Hematopoietic multipotent progenitor cell (in vitro differentiated cells): Measurements from ENCODE around the gene LHFPL2. TPM values are rescaled to one million over a fixed set of nuclear protein-coding genes. Genes with fewer than 3 reads are reported as not detected.

Experiments
- DNase-seq, 3 donors: peaks; one replicate each; pipeline ENCODE4 v3.0.0-alpha.2; 2011 to 2015; ENCODE audit warnings: low read depth in 2 of 3, low spot score in 2 of 3
- total RNA-seq: library from RNA; depleted of rRNA; stranded (reverse); fragments of >200 nt; gene quantifications from one replicate; pipeline ENCODE4 v1.2.3, GENCODE V29; 2012

Gene LHFPL2
- total RNA-seq, 1 donor = 19.7 TPM

GRCh38 chr5:78534148-78534904, 114.2 kb downstream of the LHFPL2 start:
- DNase-seq = no peak

DNA sequence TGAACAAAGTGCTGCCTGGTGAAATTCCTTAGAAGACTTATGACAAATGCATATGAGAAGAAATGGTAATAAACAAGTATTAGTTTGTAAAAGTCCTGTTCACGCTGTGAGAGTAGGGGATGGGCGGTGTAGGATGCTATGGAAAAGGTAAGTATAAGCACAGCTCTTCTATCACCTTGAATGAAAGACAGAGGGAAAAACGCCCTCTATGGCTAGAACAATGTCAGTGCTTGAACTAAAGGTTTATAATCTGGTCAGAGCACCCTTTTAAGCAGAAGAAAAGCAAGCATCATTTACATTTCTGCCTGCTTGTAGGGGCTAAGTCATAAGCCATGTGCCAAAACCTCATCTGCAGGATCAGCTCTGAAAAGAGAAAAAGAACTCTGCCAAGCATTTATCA, 115.2 kb downstream of the LHFPL2 start:
- peak in 1 of 3 donors; percentile 55 for DNase-seq

DNA sequence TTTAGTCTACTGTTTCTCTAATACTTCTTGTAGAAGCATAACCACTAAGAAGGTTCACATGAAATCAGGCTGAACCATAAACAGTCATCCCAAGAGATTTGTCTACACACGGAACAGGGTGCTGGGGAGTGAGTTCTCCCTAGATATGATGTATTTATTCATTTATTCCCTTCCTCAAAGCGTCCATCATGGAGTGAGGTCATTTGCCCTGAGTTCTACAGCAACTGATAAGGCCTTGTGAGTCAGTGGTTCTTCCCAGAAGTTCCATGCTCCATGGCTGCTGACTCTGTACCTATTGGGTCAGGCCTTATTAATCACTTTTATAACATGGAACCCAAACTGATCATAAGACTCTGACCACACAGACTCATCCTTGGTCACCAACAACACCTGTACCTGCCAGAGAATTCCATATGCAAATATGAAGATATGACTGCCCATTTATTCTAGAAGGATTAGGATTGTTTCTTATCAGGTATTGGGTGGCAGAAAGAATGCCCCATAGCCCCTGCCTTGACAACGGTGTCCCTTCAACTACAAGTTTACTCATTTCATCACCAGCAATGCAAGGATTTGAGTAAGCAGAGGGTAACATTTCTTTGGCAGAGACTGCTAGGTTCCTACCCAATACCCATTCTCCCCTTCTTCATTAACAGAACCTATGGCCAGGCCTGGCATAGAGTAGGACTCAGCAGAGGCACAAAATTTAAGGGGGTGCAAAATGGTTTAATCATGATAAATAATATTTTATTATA, 118.1 kb downstream of the LHFPL2 start:
- DNase-seq = no peak

DNA sequence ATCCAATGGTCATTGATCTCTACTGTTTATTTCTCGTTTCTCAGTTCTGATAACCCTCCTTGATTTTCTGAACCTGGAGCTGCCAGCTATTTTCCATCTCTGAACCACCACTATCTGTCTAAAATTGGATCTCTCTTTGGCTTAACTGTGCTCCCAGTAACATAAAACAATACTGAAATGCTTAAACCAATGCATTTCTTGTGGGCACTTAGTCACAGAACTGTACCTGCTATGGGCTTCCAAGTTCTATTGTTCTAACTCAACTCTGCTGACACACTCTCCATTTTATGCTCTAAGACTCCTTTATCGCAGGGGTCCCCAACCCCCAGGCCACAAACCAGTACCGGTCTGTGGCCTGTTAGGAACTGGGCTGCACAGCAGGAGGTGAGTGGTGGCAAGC, 120.6 kb downstream of the LHFPL2 start:
- DNase-seq = no peak

GRCh38 chr5:78527054-78527859, 121.3 kb downstream of the LHFPL2 start:
- peak in 2 of 3 donors; percentile 49 to 51 for DNase-seq

DNA sequence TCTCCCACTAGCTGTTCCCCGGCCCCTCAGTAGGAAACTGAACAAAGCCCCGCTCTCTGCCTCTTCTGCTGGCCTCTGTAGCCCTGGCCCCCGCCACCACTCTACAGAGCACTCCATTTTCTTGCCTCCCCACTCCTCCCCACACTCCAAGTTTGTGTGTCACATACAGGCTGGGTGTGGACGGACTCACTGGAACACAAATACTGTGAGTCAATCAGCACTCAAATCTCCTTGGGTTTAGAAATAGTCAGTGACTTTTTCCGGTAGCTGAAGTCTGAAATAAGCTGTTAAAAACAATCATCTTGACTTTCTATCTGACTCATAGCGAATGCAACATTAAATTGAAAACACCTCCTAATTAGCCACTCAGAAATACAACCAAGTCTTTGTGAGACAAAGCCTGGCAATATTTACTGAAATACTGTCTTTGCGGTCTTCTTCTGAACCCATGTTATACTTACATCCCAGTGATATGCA, 122.5 kb downstream of the LHFPL2 start:
- no peak for DNase-seq

- no peak for DNase-seq
Measured at GRCh38 chr5:78523314-78524193, 125.0 kb downstream of the LHFPL2 start.

GRCh38 chr5:78522476-78523260, 125.9 kb downstream of the LHFPL2 start:
- DNase-seq = no peak

GRCh38 chr5:78521455-78521854, 127.1 kb downstream of the LHFPL2 start:
- no peak for DNase-seq

DNA sequence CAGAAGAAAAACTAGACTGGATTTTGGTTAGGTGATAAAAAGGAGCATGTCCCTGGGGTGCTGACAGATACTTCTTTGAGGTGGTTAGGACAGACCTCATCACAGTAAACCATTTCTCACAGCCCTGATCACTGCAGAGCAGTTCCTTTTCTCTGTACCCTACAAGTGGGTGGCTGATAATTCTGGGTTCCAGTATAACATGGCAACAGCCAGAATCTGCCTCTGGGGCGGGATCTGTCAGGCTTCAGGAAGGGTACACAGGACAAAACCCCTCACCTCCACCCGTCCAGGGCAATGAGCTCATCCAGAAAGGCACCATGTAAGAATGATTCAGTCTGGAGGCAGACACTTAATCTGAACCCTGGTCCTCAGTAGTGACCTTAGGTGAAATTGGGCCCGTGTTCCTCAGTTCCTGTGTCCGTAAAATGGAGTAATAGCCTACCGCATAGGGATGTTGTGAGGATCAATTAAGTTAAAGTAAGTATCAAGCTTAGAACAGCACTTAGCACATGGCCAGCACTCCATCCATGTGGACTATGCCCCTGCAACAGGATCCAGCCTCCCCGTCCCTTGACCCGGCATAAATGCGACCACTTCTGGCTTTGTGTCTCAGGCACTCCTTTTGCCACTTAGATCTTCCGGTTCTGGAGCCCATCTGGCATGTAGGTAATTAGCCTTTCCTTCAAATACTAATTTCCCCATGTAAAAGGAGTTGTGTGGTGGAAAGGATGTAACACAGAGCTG, 129.2 kb downstream of the LHFPL2 start:
- no peak for DNase-seq

DNA sequence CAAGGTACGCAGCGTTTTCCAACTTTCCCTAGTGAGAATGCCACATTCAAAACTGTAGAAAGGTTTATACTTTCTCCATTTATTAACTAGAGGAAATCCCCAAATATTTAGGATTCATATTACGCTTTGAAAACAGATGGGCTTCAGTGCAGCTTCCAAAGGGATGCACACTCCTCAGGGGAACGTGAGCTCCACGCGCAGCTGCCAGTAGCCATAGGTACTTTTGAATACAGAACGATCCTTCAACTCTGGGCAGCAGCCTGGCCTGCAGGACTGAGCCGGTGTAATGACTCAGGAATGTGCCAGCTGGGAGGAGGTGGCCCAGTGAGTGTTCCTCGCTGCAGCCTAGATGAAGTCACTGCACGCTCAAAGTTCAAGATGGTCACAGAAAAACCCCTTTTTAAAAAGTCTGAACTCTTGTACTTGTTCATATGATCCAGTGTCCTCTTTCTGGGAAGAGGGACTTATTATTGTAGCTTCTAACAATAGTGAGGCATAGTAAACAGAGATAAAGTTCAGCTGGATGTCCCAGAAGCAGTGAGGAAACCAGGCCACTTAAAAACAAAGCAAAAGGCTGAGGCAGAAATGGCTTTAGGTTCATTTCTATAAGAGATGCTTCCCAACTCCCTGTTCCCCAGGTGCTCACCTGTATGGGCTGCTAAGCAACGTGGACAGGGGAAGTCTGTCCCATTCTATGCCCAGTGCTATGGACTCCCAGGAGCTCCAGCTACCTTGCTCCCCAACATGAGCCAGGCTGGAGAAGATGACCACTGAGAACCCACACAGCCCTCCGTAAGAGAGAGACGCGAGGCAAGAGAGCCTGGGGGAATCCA, 130.0 kb downstream of the LHFPL2 start:
- DNase-seq = no peak

DNA sequence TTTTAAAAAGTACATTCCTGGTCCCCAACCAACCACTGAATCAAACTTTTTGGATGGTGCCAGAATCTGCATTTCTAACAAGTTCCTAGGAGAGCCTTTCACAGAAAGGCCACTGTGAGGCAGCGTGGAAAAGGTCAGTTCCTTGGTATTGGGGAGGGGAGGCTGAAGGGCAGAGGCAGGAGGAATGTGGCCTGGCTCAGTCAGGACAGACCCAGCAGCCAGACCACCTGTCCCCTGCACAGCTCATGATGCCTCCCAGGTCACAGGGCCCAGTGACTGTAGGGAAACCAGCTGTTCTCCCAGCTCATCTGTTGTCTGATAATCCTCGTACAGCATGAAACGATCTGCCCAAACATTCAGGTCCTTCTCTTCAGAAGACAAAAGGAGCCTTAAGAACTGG, 132.9 kb downstream of the LHFPL2 start:
- no peak for DNase-seq

DNA sequence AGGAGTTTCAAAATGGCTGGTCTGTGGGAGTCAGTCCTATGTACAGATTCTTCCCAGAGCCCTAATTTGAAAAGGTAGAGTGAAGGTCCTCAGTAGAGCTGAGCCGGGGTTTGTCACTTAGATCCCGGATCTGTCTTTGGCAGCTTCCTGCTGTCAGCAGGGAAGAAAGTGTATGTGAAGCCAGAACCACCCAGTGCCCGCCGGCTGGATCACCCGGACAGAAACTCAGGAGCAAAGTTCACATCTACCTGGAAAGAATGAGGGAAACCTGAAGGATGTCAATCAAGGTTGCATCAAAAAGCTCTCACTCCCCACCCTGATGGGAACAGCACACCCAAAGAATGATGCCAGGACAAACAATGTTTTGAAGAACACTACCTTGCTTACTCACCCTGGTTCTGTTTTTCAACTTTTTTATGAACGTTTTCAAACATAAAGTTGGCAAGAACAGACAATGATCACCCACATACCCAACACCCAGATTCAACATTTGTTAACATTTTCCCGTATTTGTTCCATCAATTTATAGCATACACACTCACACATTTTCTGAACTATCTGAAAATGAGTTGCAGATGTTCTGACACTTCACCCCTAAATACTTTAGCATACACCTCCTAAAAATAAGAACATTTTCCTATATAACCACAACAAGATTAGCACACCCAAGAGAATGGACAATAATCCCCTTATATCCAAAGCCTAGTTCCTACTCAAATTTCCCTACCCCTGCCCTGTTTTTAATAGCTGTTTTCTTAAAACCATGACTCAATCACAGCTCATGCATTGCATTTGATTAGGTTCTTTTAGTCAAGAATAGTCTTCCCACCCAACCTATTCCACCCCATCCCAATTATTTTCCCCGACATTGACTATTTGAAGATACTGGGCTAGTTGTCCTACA, 133.9 kb downstream of the LHFPL2 start:
- no peak for DNase-seq

- DNase-seq = no peak
Measured at GRCh38 chr5:78513441-78513840, 135.1 kb downstream of the LHFPL2 start.

DNA sequence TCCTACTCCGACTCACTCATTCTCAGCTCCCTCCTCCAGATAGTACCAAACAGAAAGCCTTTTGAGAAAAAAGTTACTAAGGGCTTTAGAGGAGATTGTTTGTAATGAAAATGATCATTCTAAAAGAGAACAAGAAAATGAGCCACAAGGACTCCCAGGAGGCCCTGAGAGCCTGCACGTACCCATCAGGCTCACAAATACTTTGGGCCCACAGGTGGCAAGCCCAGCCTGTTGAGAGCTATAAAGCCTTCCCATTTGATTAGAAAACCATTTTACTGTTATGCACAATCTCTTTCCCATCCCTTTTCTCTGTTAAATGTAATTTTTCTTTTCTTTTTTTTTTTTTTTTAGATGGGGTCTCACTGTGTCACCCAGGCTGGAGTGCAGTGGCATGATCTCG, 136.1 kb downstream of the LHFPL2 start:
- DNase-seq = no peak

- DNase-seq = peak in 1 of 3 donors; percentile 68
Measured at GRCh38 chr5:78511121-78511906, 137.3 kb downstream of the LHFPL2 start.
